Measurements from ENCODE around the gene IQCE.

The IQCE gene

DNA sequence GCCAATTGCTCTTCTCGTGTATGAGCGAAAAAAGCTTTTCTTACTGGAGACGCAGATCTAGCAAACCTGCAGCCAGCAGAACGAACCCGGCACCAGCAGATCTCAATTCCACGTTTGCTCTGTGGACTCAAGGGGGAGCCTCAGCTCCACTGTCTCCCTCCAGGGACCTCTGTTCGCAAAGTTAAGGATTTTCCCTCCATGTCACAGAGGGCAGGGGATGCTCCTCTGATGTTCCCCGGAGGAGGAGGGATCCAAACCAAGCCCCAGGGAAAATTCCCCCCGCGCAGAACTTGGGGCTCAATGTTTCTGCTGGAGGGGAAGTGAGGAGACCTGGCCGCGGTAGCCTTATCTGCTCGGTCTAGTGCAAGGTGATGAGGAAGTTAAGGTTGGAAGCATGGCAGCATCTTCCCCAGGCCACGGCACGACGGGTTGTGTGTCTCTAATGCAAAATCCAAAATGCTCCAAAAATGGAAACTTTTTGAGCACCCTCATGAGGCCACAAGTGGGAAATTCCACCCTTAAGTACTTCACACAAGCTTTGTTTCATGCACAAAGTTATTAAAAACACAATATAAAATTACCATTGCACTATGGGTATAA is 9.0 kb downstream of the IQCE start:
- 0 out of 20 replicates have a peak overlapping the region, but pooled peaks of 1 of the 10 experiments have one; percentile 1 for H3K4me3 ChIP-seq
- no peak for TF ChIP-seq Cebpa-rat (IDR thresholded peaks at IDR 0.05)
- peak overlapping the region; percentile 53 to 85 (median 72) for H3K4me2 ChIP-seq
- peaks cover 23 to 51% (median 36%) of the 10 kb centered on the region in 10 experiments for H3K4me1 ChIP-seq
- no peak overlapping the region for H3K27ac ChIP-seq
- H3K9ac ChIP-seq = peak overlapping the region in 2 of 11 experiments; percentile 3 to 10; a peak in 1 of 22 replicates
- peaks cover 0 to 7% (median 0%) of the 10 kb centered on the region in 11 experiments; a peak in 2 of 22 replicates for H3K27me3 ChIP-seq
- H4K20me1 ChIP-seq = peaks cover 0 to 38% (median 4%) of the 10 kb centered on the region in 11 experiments; a peak in 9 of 22 replicates
- H3K9me3 ChIP-seq (replicated peaks in 1 of 11) = no peaks in the 10 kb centered on the region
- peaks cover 0 to 28% (median 0%) of the 10 kb centered on the region in 11 experiments; a peak in 4 of 22 replicates for H3K36me3 ChIP-seq

DNA sequence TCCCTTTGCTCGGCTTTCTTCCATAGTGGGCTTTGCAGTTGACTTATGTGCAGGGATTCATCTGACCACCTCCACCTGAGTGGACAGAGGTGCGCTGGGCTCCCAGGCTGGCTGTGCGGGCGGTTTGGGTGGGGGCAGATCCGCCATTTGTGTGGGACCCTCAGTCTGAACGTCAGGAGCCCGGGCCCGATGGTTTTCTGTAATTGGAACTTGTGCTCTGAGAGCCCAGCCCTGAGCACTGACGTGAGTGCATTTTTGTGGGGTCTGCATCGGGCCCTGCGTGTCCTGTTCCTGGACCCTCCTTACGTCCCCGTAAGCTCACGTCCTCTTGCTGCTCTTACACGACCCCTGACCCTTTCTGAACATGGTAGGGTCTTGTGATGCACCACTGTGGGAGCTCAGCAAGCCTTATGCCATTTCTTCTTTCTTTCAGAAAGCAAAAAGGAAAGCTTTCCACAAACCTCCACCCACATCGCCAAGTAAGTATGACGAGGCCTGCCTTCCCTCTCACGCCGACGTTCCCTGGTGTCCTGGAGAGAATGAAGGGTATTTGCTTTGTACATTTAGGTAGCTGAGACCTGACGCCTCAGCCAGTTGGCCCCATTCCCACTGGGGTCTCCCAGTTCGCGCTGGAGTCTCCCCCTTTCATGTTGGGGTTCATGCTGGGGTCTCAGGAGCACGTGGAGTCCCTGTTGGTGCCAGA is 9.9 kb downstream of the IQCE start:
- Histone ChIP-seq H4K20me1 (peaks cover 0 to 42% (median 4%) of the 10 kb centered on the region in 11 experiments; a peak in 9 of 22 replicates), H3K9ac (no peak overlapping the region; a peak in 2 of 22 replicates), H3K9me3 (replicated peaks in 1 of 11) (no peaks in the 10 kb centered on the region), H3K27ac (no peak overlapping the region; a peak in 1 of 22 replicates), H3K4me3 (no peak overlapping the region), H3K4me1 (peaks cover 28 to 60% (median 45%) of the 10 kb centered on the region in 10 experiments), H3K27me3 (peaks cover 0 to 14% (median 0%) of the 10 kb centered on the region in 11 experiments; a peak in 2 of 22 replicates), H3K4me2 (peak overlapping the region; percentile 53 to 85 (median 72); a peak in 17 of 22 replicates), H3K36me3 (peaks cover 0 to 28% (median 0%) of the 10 kb centered on the region in 11 experiments; a peak in 5 of 22 replicates)
- TF ChIP-seq Cebpa-rat (IDR thresholded peaks at IDR 0.05) = no peak

GRCh38 chr7:2569421-2569820 is 10.6 kb downstream of the IQCE start:
- Histone ChIP-seq H4K20me1 (peaks cover 0 to 44% (median 4%) of the 10 kb centered on the region in 11 experiments; a peak in 9 of 22 replicates), H3K27me3 (peaks cover 0 to 16% (median 0%) of the 10 kb centered on the region in 11 experiments; a peak in 4 of 22 replicates), H3K4me1 (peaks cover 35 to 67% (median 52%) of the 10 kb centered on the region in 10 experiments), H3K9me3 (replicated peaks in 1 of 11) (no peaks in the 10 kb centered on the region), H3K27ac (no peak overlapping the region), H3K4me3 (no peak overlapping the region), H3K9ac (no peak overlapping the region; a peak in 1 of 22 replicates), H3K36me3 (peaks cover 0 to 28% (median 0%) of the 10 kb centered on the region in 11 experiments; a peak in 5 of 22 replicates), H3K4me2 (peak overlapping the region in 1 of 11 experiments; percentile 71; a peak in 1 of 22 replicates)
- no peak for TF ChIP-seq Cebpa-rat (IDR thresholded peaks at IDR 0.05)

DNA sequence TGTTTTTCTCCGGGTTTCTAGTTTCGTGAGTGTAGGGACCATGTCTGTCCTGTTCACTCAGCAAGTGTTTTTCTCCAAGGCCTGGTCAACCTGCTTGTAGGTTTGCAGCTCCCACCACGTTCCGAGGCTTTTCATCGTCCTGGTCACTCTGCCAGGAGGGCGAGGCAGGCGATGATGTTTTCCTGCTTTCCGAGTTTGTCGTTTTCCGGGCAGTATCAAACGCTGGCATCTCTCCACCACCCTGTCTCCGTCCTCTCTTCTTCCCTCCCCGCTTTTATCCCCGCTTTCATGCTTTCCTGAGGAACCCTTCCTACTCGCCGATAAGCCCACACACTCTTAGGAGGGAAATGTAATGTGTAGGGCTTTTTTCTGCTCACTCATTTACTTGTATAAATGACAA is 11.2 kb downstream of the IQCE start:
- no peak overlapping the region for H3K27ac ChIP-seq
- H3K27me3 ChIP-seq = peaks cover 0 to 22% (median 0%) of the 10 kb centered on the region in 11 experiments; a peak in 5 of 22 replicates
- H3K4me3 ChIP-seq = no peak overlapping the region
- no peaks in the 10 kb centered on the region for H3K9me3 ChIP-seq (replicated peaks in 1 of 11)
- peaks cover 41 to 73% (median 58%) of the 10 kb centered on the region in 10 experiments for H3K4me1 ChIP-seq
- TF ChIP-seq Cebpa-rat (IDR thresholded peaks at IDR 0.05) = no peak
- no peak overlapping the region for H3K9ac ChIP-seq
- peaks cover 0 to 28% (median 0%) of the 10 kb centered on the region in 11 experiments; a peak in 5 of 22 replicates for H3K36me3 ChIP-seq
- H4K20me1 ChIP-seq = peaks cover 0 to 45% (median 4%) of the 10 kb centered on the region in 11 experiments; a peak in 9 of 22 replicates
- 0 out of 22 replicates have a peak overlapping the region, but pooled peaks of 1 of the 11 experiments have one; percentile 2 for H3K4me2 ChIP-seq

- Histone ChIP-seq H3K9ac (no peak overlapping the region), H3K4me2 (peak overlapping the region in 8 of 11 experiments; percentile 42 to 97 (median 92); a peak in 14 of 22 replicates), H3K27ac (no peak overlapping the region)
These were observed 12.6 kb downstream of the IQCE start for GRCh38 chr7:2571409-2571808.

GRCh38 chr7:2572101-2572842 is 13.5 kb downstream of the IQCE start:
- peaks cover 43 to 86% (median 71%) of the 10 kb centered on the region in 10 experiments for H3K4me1 ChIP-seq
- no peak overlapping the region for H3K27ac ChIP-seq
- H3K9ac ChIP-seq = no peak overlapping the region

More at GRCh38 chr7:2571409-2571808, 12.6 kb downstream of the IQCE start:
- no peak overlapping the region for H3K4me3 ChIP-seq
- H3K4me1 ChIP-seq = peaks cover 51 to 87% (median 71%) of the 10 kb centered on the region in 10 experiments
- TF ChIP-seq Cebpa-rat (IDR thresholded peaks at IDR 0.05) = no peak
- peaks cover 0 to 36% (median 0%) of the 10 kb centered on the region in 11 experiments; a peak in 5 of 22 replicates for H3K27me3 ChIP-seq
- H3K36me3 ChIP-seq = peaks cover 0 to 29% (median 0%) of the 10 kb centered on the region in 11 experiments; a peak in 5 of 22 replicates
- H3K9me3 ChIP-seq (replicated peaks in 1 of 11) = no peaks in the 10 kb centered on the region
- H4K20me1 ChIP-seq = peaks cover 0 to 53% (median 4%) of the 10 kb centered on the region in 11 experiments; a peak in 10 of 22 replicates

GRCh38 chr7:2573761-2574160 is 15.0 kb downstream of the IQCE start:
- no peak for TF ChIP-seq Cebpa-rat (IDR thresholded peaks at IDR 0.05)

More at GRCh38 chr7:2572101-2572842, 13.5 kb downstream of the IQCE start:
- Histone ChIP-seq H3K4me3 (no peak overlapping the region), H3K27me3 (peaks cover 0 to 41% (median 0%) of the 10 kb centered on the region in 11 experiments; a peak in 5 of 22 replicates), H4K20me1 (peaks cover 0 to 47% (median 3%) of the 10 kb centered on the region in 11 experiments; a peak in 10 of 22 replicates), H3K4me2 (peak overlapping the region in 10 of 11 experiments; percentile 9 to 97 (median 89); a peak in 20 of 22 replicates), H3K36me3 (peaks cover 0 to 35% (median 0%) of the 10 kb centered on the region in 11 experiments; a peak in 5 of 22 replicates), H3K9me3 (replicated peaks in 1 of 11) (no peaks in the 10 kb centered on the region)
- no peak for TF ChIP-seq Cebpa-rat (IDR thresholded peaks at IDR 0.05)

More at GRCh38 chr7:2573761-2574160, 15.0 kb downstream of the IQCE start:
- no peaks in the 10 kb centered on the region for H3K9me3 ChIP-seq (replicated peaks in 1 of 11)
- H3K27ac ChIP-seq = peak overlapping the region in 7 of 11 experiments; percentile 26 to 81 (median 72); a peak in 10 of 22 replicates
- peaks cover 0 to 42% (median 4%) of the 10 kb centered on the region in 11 experiments; a peak in 11 of 22 replicates for H3K36me3 ChIP-seq
- H3K4me1 ChIP-seq = peaks cover 29 to 81% (median 57%) of the 10 kb centered on the region in 10 experiments
- H3K4me2 ChIP-seq = peak overlapping the region; percentile 69 to 97 (median 91)
- peak overlapping the region in 4 of 10 experiments; percentile 20 to 60 (median 54); a peak in 5 of 20 replicates for H3K4me3 ChIP-seq
- H4K20me1 ChIP-seq = peaks cover 0 to 34% (median 0%) of the 10 kb centered on the region in 11 experiments; a peak in 5 of 22 replicates
- peaks cover 0 to 41% (median 0%) of the 10 kb centered on the region in 11 experiments; a peak in 5 of 22 replicates for H3K27me3 ChIP-seq
- peak overlapping the region in 6 of 11 experiments; percentile 14 to 77 (median 70); a peak in 10 of 22 replicates for H3K9ac ChIP-seq

Measured in BLaER1 treated with 17β-estradiol and CSF1 and Interleukin-3, amounts not matched to agents 10 nM and 100 nM (cell line).